Measurements from ENCODE around the gene WWOX. TPM values are rescaled to one million over a fixed set of nuclear protein-coding genes. Genes with fewer than 3 reads are reported as not detected.

Gene WWOX
- total RNA-seq, 1 experiment from 2014 or later, result 15.6 TPM

GRCh38 chr16:78628461-78629045 is 529.1 kb downstream of the WWOX start:
- Histone ChIP-seq H3K56ac (ENCODE audit: insufficient read length, low read depth, low read length) (no peak overlapping the region), H2BK12ac (ENCODE audit: insufficient read length, low read depth, low read length) (no peak overlapping the region), H4K20me1 (ENCODE audit: control insufficient read depth, insufficient read depth, insufficient read length) (no peaks in the 10 kb centered on the region), H3K27me3 (ENCODE audit: insufficient read depth, low read length) (no peaks in the 10 kb centered on the region), H3K14ac (ENCODE audit: insufficient read depth, low read length) (no peak overlapping the region), H3K4ac (ENCODE audit: low read depth, low read length) (no peak overlapping the region), H4K91ac (ENCODE audit: insufficient read length, low read depth, low read length) (no peak overlapping the region), H2AFZ (ENCODE audit: low read length) (no peak overlapping the region), H2BK20ac (ENCODE audit: low read depth, low read length, poor library complexity, severe bottlenecking) (no peak overlapping the region), H3K18ac (ENCODE audit: insufficient read length, low read depth, low read length) (no peak overlapping the region), H4K5ac (ENCODE audit: insufficient read length, low read depth, low read length) (no peak overlapping the region), H3T11ph (ENCODE audit: low read length) (no peak overlapping the region), H3K9ac (ENCODE audit: extremely low read depth, insufficient read length, low read length) (no peak overlapping the region), H3K23me2 (ENCODE audit: insufficient read length, low read depth, low read length, poor library complexity, severe bottlenecking) (no peaks in the 10 kb centered on the region), H3K4me2 (ENCODE audit: insufficient read depth, insufficient read length, low read length) (no peak overlapping the region), H3K9me3 (ENCODE audit: control insufficient read depth, low read depth, low read length) (peaks cover 10% of the 10 kb centered on the region), H3K23ac (ENCODE audit: insufficient read length, low read depth, low read length) (no peak overlapping the region), H2BK120ac (ENCODE audit: low read depth, low read length, poor library complexity, severe bottlenecking) (no peak overlapping the region), H3K79me1 (ENCODE audit: insufficient read depth, low read depth, low read length, poor library complexity, severe bottlenecking) (no peaks in the 10 kb centered on the region), H3K4me1 (ENCODE audit: insufficient read depth, low read length) (no peaks in the 10 kb centered on the region), H2BK15ac (ENCODE audit: low read depth, low read length) (no peak overlapping the region), H4K8ac (replicated peaks; ENCODE audit: insufficient read length, low read depth, low read length) (no peak overlapping the region), H3K79me2 (ENCODE audit: insufficient read depth, low read length) (no peaks in the 10 kb centered on the region), H2AK5ac (ENCODE audit: insufficient read length, low read length) (no peak overlapping the region), H3K27ac (ENCODE audit: insufficient read length, low read depth, low read length) (no peak overlapping the region), H2BK5ac (ENCODE audit: insufficient read length, low read length) (no peak overlapping the region)
- WGBS (ENCODE audit: extremely low coverage, insufficient read length, low lambda C conversion rate), result no CpG with 5 or more reads among the region's 8 CpGs
- no peak overlapping the region for H3K27ac Mint-ChIP-seq
- H3K36me3 Mint-ChIP-seq (ENCODE audit: insufficient read depth in 1 of 3, low read depth in 3 of 3), result peaks cover 10 to 22% (median 12%) of the 10 kb centered on the region in 3 experiments; a peak in 6 of 7 replicates
- H3K27me3 Mint-ChIP-seq (ENCODE audit: low read depth), result no peaks in the 10 kb centered on the region
- peaks cover 22 to 25% of the 10 kb centered on the region in 2 experiments for H3K9me3 Mint-ChIP-seq
- no peak for DNase-seq
- peaks cover 6 to 11% of the 10 kb centered on the region in 2 experiments; a peak in 3 of 4 replicates for H3K4me1 Mint-ChIP-seq
- H3K4me3 Mint-ChIP-seq, result no peak overlapping the region
- TF ChIP-seq CTCF (conservative IDR thresholded peaks at IDR 0.05), result no peak
